ENCODE measurements around the gene PLEKHA1.

GRCh38 chr10:122343135-122343800 lies 31.2 kb upstream of the PLEKHA1 start:
- TF ChIP-seq CTCF (IDR thresholded peaks at IDR 0.05 in 2 of 3, conservative IDR thresholded peaks at IDR 0.05 in 1 of 3; ENCODE audit: borderline replicate concordance in 1 of 3, insufficient read depth in 1 of 3, low read depth in 2 of 3, low read length in 2 of 3) (no peak), CEBPB (IDR thresholded peaks at IDR 0.05; ENCODE audit: low read depth) (no peak), EZH2phosphoT487 (IDR thresholded peaks at IDR 0.05; ENCODE audit: borderline replicate concordance) (no peak), POLR2AphosphoS5 (IDR thresholded peaks at IDR 0.05; ENCODE audit: low read depth, low read length) (no peak), EZH2 (IDR thresholded peaks at IDR 0.05) (no peak), RAD21 (IDR thresholded peaks at IDR 0.05; ENCODE audit: low read depth) (no peak), ZNF274 (IDR thresholded peaks at IDR 0.05; ENCODE audit: low read depth, low read length) (no peak), POLR2A (IDR thresholded peaks at IDR 0.05; ENCODE audit: borderline replicate concordance, extremely low read depth, insufficient read depth, insufficient read length) (no peak), MAX (IDR thresholded peaks at IDR 0.05) (no peak), TCF7L2 (IDR thresholded peaks at IDR 0.05; ENCODE audit: borderline replicate concordance, extremely low read depth, insufficient read depth, insufficient read length) (no peak), YY1 (IDR thresholded peaks at IDR 0.05; ENCODE audit: extremely low read depth, insufficient replicate concordance, low read depth, low read length) (no peak), REST (IDR thresholded peaks at IDR 0.05; ENCODE audit: low read depth) (no peak)
